ENCODE data around the gene NUTM2G. TPM values are rescaled to one million over a fixed set of nuclear protein-coding genes. Genes with fewer than 3 reads are reported as not detected.
"Not testable (repeated sequence)": the region's sequence is repeated elsewhere in the genome, so short reads cannot be mapped to it uniquely, and the experiment has no call there.

The NUTM2G gene, protein sequence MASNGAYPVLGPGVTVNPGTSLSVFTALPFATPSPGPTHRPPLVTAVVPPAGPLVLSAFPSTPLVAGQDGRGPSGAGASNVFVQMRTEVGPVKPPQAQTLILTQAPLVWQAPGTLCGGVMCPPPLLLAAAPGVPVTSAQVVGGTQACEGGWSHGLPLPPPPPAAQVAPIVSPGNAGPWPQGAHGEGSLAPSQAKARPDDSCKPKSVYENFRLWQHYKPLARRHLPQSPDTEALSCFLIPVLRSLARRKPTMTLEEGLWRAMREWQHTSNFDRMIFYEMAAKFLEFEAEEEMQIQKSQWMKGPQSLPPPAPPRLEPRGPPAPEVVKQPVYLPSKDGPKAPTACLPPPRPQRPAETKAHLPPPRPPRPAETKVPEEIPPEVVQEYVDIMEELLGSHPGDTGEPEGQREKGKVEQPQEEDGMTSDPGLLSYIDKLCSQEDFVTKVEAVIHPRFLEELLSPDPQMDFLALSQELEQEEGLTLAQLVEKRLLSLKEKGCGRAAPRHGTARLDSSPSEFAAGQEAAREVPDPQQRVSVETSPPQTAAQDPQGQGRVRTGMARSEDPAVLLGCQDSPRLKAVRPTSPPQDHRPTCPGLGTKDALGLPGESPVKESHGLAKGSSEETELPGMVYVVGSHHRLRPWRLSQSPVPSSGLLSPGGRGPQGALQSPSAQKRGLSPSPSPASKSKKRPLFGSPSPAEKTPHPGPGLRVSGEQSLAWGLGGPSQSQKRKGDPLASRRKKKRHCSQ
- total RNA-seq, result not detected

- DNase-seq; H3K4me1 Mint-ChIP-seq; H3K4me3 Mint-ChIP-seq; H3K27ac Mint-ChIP-seq; H3K27me3 Mint-ChIP-seq; H3K9me3 Mint-ChIP-seq; ATAC-seq (ENCODE audit: low read depth); POLR2A ChIA-PET; H3K36me3 Mint-ChIP-seq: not testable (repeated sequence)
Measured at GRCh38 chr9:96928543-96928942, at the start of gene NUTM2G. Gene NUTM2G (plus strand): TSS chr9:96928843. CDS start chr9:96929025, 182 bp downstream.

GRCh38 chr9:96883922-96884321 is 44.7 kb upstream of the NUTM2G start:
- H3K36me3 Mint-ChIP-seq, result peaks cover 19% of the 10 kb centered on the region
- H3K4me3 Mint-ChIP-seq, result no peak overlapping the region
- peaks cover 16% of the 10 kb centered on the region for H3K27me3 Mint-ChIP-seq
- H3K27ac Mint-ChIP-seq, result no peak overlapping the region
- DNase-seq, result no peak
- ATAC-seq (ENCODE audit: low read depth), result no peak
- POLR2A ChIA-PET, result no interaction called here
- peaks cover 3% of the 10 kb centered on the region for H3K9me3 Mint-ChIP-seq
- no peaks in the 10 kb centered on the region for H3K4me1 Mint-ChIP-seq

DNA sequence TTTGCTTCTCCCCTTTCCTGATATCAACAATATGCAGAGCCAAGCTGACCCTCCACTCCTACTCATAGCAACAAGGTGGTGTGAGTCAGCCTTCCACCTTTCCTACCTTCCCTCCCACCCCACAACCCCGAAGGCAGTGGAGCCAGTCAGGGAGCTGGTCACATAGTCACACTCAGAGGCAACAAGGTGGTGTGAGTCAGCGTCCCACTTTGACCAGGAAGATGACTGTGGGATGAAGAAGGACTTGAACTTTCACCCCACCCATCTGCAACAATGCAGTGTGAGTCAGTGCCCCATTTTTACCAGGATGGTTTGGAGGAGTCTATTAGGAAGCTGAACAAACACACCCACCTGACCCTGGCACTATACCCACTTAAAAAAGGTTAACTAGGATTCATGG is 44.2 kb upstream of the NUTM2G start:
- Mint-ChIP-seq H3K9me3 (peaks cover 3% of the 10 kb centered on the region), H3K27me3 (peaks cover 11% of the 10 kb centered on the region), H3K36me3 (peaks cover 19% of the 10 kb centered on the region), H3K4me1 (no peaks in the 10 kb centered on the region), H3K4me3 (no peak overlapping the region), H3K27ac (no peak overlapping the region)
- ATAC-seq (ENCODE audit: low read depth), result no peak
- DNase-seq, result no peak
- POLR2A ChIA-PET, result no interaction called here

GRCh38 chr9:96885424-96885823 is 43.2 kb upstream of the NUTM2G start:
- Mint-ChIP-seq H3K9me3 (peaks cover 3% of the 10 kb centered on the region), H3K27me3 (peaks cover 3% of the 10 kb centered on the region), H3K27ac (no peak overlapping the region), H3K36me3 (peaks cover 19% of the 10 kb centered on the region), H3K4me1 (no peaks in the 10 kb centered on the region), H3K4me3 (no peak overlapping the region)
- ATAC-seq (ENCODE audit: low read depth) (no peak), DNase-seq (no peak)
- POLR2A ChIA-PET, result no interaction called here

DNA sequence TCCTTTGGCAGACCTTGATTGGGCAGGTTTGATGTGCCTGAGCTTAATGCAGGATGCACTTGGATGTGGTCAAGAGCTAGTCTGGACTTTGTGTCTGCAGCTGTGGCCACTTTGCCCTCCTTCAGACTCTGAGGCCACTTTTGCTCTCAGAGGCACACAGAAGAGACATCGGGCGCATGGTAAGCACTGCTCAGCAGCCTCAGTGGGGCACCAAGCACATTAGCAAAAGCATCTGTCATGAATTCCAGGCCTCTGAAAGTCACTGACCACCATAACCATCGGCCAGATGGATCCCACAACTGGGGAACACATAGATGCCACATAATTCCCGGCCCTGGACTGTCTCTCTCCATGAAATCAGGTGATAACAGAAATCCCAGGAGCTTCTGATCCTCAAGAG is 40.1 kb upstream of the NUTM2G start:
- Mint-ChIP-seq H3K27ac (no peak overlapping the region), H3K4me1 (no peaks in the 10 kb centered on the region), H3K36me3 (peaks cover 32% of the 10 kb centered on the region), H3K9me3 (peaks cover 3% of the 10 kb centered on the region), H3K4me3 (no peak overlapping the region), H3K27me3 (no peaks in the 10 kb centered on the region)
- POLR2A ChIA-PET, result no interaction called here
- no peak for DNase-seq
- no peak for ATAC-seq (ENCODE audit: low read depth)

DNA sequence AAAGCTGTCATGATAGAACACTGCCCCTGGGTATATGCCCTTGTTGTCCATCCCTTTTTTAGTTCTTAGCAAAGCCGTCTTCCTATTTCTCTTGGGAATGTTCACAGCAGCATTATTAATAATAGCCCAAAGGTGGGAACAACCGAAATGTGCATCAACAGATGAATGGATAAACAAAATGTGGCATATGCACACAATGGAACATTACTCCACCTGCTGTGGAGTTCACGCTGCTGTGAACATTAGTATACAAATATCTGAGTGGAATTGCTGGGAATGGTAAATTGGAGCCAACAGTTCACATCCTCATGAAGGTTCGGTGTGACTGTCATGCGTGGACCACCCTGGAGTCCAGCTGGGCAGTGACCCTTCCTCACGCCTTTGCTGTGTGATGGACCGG is 36.5 kb upstream of the NUTM2G start:
- H3K9me3 Mint-ChIP-seq, result peaks cover 3% of the 10 kb centered on the region
- POLR2A ChIA-PET, result no interaction called here
- DNase-seq, result no peak
- no peak overlapping the region for H3K4me3 Mint-ChIP-seq
- H3K27ac Mint-ChIP-seq, result no peak overlapping the region
- no peak for ATAC-seq (ENCODE audit: low read depth)
- no peaks in the 10 kb centered on the region for H3K4me1 Mint-ChIP-seq
- no peaks in the 10 kb centered on the region for H3K27me3 Mint-ChIP-seq
- peaks cover 45% of the 10 kb centered on the region for H3K36me3 Mint-ChIP-seq

GRCh38 chr9:96900010-96900409 is 28.6 kb upstream of the NUTM2G start:
- H3K4me1 Mint-ChIP-seq; ATAC-seq (ENCODE audit: low read depth); H3K27ac Mint-ChIP-seq; H3K27me3 Mint-ChIP-seq; H3K9me3 Mint-ChIP-seq; H3K4me3 Mint-ChIP-seq; DNase-seq; POLR2A ChIA-PET: not testable (repeated sequence)
- peaks cover 19% of the 10 kb centered on the region for H3K36me3 Mint-ChIP-seq

DNA sequence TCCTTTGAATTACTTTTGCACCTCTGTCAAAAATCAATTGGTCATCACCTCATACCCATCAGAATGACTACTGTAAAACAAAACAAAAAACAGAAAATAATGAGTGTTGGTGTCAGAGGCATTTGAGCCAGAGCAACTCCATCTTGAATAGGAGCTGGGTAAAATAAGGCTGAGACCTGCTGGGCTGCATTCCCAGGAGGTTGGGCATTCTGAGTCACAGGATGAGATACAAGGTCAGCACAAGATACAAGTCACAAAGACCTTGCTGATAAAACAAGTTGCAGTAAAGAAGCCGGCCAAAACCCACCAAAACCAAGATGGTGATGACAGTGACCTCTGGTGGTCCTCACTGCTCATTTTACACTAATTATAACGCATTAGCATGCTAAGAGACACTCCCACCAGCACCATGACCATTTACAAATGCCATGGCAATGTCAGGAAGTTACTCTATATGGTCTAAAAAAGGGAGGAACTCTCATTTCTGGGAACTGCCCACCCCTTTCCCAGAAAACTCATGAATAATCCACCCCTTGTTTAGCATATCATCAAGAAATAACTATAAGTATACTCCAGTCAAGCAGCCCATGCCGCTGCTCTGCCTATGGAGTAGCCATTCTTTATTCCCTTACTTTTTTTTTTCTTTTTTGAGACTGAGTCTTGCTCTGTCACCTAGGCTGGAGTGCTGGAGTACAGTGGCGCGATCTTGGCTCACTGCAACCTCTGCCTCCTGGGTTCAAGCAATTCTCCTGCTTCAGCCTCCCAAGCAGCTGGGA is 23.5 kb upstream of the NUTM2G start:
- DNase-seq; H3K27me3 Mint-ChIP-seq; H3K4me3 Mint-ChIP-seq; H3K9me3 Mint-ChIP-seq; POLR2A ChIA-PET; H3K36me3 Mint-ChIP-seq; H3K27ac Mint-ChIP-seq; ATAC-seq (ENCODE audit: low read depth); H3K4me1 Mint-ChIP-seq: not testable (repeated sequence)

GRCh38 chr9:96908479-96908878 is 20.2 kb upstream of the NUTM2G start:
- H3K9me3 Mint-ChIP-seq; H3K4me3 Mint-ChIP-seq; H3K36me3 Mint-ChIP-seq; ATAC-seq (ENCODE audit: low read depth); H3K27me3 Mint-ChIP-seq; H3K4me1 Mint-ChIP-seq; DNase-seq; H3K27ac Mint-ChIP-seq; POLR2A ChIA-PET: not testable (repeated sequence)

DNA sequence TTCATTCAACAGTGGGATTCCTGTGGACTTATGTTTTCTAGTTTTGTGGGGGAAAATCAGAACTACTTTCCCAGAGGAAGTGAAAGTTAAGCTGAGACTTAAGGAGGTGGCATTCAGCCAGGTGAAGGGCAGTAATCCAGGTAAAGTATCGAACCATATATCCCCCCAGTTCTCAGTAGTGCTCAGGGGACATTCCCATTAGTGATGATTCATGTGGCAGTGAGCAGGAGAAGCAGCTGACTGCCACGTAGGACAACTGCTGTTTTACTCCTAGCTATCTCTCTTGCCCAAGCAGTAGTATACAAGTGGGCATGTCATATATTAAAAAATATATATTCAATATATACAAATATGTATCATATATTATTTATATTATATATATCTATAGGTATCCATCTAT is 13.1 kb upstream of the NUTM2G start:
- H3K36me3 Mint-ChIP-seq; H3K9me3 Mint-ChIP-seq; ATAC-seq (ENCODE audit: low read depth); POLR2A ChIA-PET; DNase-seq; H3K4me1 Mint-ChIP-seq; H3K27me3 Mint-ChIP-seq; H3K27ac Mint-ChIP-seq; H3K4me3 Mint-ChIP-seq: not testable (repeated sequence)

DNA sequence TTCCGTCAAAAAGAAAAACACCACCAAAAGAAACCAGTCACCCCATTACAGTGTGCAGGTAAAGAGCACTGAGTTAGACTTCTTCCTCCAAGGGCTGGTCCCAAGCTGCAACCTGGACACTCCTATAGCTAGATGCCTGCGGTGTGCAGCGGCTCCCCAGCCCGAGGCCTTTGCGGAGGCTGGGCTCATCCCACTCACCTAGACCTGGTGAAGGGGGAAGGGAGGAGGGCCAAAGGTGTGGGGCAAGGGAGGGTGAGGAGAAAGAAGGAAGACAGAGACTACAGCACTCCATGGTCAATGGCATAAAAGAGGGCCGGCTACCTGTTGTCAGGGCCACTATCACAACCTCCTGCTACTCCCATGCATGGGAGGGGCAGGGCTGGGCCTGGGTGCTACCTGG is 12.1 kb upstream of the NUTM2G start:
- H3K4me3 Mint-ChIP-seq; H3K9me3 Mint-ChIP-seq; H3K36me3 Mint-ChIP-seq; DNase-seq; H3K4me1 Mint-ChIP-seq; ATAC-seq (ENCODE audit: low read depth); POLR2A ChIA-PET; H3K27me3 Mint-ChIP-seq; H3K27ac Mint-ChIP-seq: not testable (repeated sequence)

DNA sequence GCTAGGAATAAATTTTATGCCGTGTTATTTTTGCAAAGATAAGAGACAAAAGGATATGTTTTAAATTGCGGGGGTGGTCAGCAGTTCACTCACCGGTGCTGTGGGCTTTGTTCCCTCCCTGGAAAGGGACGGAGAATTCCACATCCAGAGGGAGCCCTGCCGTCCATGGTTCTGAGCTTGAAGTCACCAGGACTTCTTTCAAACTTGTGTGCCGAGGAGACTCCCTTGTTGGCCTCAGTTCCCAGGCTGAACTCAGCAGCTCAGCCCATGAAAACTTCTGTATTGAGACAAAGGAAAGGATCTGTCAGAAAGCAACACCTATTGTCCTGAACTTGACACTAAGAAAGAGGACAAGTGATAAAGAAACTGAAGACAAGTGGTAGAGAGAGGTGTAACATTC is 10.1 kb upstream of the NUTM2G start:
- H3K27me3 Mint-ChIP-seq; H3K9me3 Mint-ChIP-seq; POLR2A ChIA-PET; H3K36me3 Mint-ChIP-seq; ATAC-seq (ENCODE audit: low read depth); DNase-seq; H3K4me1 Mint-ChIP-seq; H3K4me3 Mint-ChIP-seq; H3K27ac Mint-ChIP-seq: not testable (repeated sequence)

DNA sequence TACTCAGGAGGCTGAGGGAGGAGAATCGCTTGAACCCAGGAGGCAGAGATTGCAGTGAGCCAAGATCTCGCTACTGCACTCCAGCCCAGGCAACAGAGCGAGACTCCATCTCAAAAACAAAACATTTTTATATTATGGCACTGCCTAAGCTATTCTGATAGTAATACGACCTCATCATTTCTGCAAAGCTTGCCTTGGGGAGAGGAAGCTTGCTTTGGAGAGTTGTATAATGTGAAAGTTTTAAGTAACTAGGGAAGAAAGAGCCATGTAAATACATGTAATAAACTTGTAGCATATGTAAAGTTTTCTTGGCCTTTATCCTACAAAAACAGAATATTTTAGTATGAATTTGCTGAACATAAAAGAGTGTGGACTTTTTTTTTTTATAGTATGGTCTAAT is 7.8 kb upstream of the NUTM2G start:
- H3K9me3 Mint-ChIP-seq; H3K27me3 Mint-ChIP-seq; ATAC-seq (ENCODE audit: low read depth); H3K36me3 Mint-ChIP-seq; POLR2A ChIA-PET; H3K4me3 Mint-ChIP-seq; H3K27ac Mint-ChIP-seq; H3K4me1 Mint-ChIP-seq; DNase-seq: not testable (repeated sequence)

- POLR2A ChIA-PET; H3K4me1 Mint-ChIP-seq; ATAC-seq (ENCODE audit: low read depth); H3K4me3 Mint-ChIP-seq; H3K36me3 Mint-ChIP-seq; H3K9me3 Mint-ChIP-seq; H3K27me3 Mint-ChIP-seq; DNase-seq; H3K27ac Mint-ChIP-seq: not testable (repeated sequence)
Measured at GRCh38 chr9:96925587-96925986, 3.1 kb upstream of the NUTM2G start.
